Cardiac fibroblast (primary cell): ENCODE data around the gene BLM.

Source experiments
- DNase-seq, 2 donors: peaks; one replicate each; pipeline versions ENCODE4 v3.0.0 to v3.0.0-alpha.2; 2010; ENCODE audit warnings: low read depth in 2 of 2
- H3K4me3 ChIP-seq, 2 donors: replicated peaks in 1 of 2; 1 replicate in 1 of 2; 2 replicates in 1 of 2; pipeline ENCODE4 v1.5.1; 2011; ENCODE audit warnings: low read depth in 2 of 2, low read length in 2 of 2, mild to moderate bottlenecking in 2 of 2, moderate library complexity in 1 of 2
- TF ChIP-seq, protein P1 (sequence below): IDR thresholded peaks from one replicate; pipeline ENCODE4 v1.5.1; 2011; ENCODE audit warnings: low read depth, mild to moderate bottlenecking, low read length, inconsistent platforms

The BLM gene

DNA sequence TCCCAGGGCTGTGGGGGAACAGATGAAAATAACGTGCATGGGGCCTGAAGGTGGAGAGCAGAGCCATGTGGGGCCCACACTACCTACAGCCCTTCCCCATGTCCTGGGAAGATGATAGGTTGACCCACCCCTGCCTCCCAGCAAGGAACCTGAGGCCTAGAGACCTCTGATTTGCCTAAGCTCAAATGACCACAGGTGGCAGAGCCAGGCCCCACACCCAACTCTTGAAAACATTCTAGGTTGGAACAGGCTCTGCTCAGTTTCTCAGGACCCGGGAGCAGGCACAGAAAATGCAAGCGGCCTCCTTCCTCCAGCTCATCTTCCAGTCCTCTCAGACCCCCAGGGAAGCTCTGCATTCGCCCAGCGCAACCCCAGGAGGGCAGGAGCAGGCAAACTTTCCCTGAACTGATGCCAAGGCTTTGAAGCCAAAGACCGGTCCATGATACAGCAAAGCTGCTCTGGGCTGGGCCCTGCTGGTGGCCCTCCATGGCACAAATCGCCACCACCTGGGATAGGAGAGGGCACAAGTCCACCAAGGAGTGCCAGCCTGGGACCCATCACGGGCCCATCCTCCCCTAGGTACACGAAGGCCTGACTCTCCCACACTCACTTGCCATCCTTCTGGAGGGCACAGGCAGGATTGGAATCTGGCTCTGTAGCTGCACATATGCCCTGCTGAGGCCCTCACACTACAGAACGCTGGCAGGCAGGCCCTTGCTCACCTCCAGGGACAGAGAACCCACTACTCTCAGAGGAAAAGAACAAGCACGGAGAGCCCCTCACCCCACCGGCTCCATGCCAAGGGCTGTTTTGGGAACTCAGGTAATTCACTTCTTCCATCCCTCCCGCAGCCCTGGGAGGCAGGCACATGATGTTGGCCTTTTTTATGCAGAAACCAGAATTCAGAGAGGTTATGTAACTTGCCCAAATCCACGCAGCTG lies 100.2 kb downstream of the BLM start:
- DNase-seq = no peak
- TF ChIP-seq, protein P1, sequence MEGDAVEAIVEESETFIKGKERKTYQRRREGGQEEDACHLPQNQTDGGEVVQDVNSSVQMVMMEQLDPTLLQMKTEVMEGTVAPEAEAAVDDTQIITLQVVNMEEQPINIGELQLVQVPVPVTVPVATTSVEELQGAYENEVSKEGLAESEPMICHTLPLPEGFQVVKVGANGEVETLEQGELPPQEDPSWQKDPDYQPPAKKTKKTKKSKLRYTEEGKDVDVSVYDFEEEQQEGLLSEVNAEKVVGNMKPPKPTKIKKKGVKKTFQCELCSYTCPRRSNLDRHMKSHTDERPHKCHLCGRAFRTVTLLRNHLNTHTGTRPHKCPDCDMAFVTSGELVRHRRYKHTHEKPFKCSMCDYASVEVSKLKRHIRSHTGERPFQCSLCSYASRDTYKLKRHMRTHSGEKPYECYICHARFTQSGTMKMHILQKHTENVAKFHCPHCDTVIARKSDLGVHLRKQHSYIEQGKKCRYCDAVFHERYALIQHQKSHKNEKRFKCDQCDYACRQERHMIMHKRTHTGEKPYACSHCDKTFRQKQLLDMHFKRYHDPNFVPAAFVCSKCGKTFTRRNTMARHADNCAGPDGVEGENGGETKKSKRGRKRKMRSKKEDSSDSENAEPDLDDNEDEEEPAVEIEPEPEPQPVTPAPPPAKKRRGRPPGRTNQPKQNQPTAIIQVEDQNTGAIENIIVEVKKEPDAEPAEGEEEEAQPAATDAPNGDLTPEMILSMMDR = no peak
- H3K4me3 ChIP-seq = no peak overlapping the region

DNA sequence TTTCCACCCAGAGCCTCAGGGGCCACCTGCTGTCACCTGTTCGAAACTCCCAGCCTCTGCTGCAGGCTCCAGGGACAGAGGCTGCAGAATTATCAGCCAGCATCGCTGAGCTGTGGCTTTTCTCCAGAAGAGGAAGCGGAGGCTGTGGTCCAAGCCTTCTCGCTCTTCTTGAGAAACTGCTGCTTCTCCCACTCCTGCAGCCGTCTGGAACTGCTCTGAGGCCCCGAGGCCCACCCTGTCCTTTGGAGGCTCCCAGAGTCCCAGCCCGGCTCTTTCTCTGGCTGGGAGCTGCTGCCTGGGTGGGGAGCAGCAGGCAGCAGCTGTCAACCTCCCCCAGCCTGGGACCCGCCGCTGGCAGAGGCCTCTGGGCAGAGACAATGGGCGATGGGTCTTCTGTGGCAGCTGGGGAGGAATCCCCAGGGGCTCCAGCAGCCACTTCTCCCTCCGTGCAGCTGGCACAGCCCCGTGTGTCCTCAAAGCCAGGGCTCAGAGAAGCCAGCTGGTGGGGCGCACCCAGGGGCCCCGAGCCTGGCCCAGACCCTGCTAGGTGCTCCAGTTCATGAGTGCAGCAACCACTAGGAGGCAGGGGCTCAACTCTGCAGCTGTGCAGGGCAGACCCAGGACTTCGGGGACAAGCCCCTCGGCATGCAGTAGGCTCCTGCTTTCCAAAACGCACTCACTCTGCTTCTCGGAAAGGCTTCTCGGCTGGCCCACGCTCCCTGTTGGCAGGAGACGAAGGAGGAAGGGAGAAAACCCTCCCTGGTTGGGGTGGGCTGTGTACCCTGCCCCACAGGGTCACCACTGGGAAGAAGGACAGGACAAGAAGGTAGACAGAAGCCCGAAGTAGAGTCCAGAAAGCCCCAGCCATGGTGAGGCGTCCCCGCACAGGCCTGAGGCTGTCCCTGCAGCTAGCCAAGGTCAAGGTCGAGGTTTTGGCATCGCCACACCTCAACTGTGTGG lies 101.4 kb downstream of the BLM start:
- H3K4me3 ChIP-seq = no peak overlapping the region
- DNase-seq = no peak
- TF ChIP-seq, protein P1 = peak; percentile 19

DNA sequence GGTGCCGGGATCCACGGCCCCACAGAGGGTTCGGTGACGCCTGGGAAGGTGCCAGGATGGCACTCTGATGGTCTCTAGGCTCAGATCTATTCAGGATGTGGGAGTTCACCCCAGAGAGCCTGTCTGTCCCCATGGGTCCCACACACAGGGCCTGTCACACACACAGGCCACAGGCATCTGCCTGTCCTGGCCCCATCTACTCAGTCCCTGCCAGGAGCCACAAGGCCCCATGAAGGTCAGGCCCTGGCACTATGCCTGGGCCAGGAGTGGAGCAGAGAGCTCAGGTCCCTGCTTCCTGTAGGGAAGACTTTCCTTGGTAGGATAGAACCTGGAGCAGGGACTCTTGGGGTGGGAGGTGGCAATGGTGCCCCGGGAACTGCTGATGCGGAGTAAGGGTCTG lies 102.2 kb downstream of the BLM start:
- no peak overlapping the region for H3K4me3 ChIP-seq
- DNase-seq = no peak
- TF ChIP-seq, protein P1 = no peak

DNA sequence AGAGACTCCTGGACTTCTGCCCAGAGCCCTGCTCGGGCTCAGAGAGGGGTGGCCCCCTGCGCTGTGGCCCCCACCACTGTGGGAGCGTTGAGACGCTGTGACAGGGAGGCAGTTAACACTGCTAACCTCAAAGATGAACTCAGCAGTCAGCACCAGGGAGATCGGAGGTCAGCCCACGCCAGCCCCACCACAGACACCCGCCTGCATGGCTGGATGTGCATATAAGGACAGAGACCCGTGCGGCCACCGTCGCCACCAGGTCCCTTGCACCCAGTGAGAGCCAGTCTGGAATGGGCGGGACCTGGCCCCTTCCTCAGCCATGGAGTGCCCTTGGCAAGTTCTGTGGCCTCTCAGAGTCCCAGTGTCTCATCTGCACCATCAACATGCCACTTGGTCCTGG lies 102.7 kb downstream of the BLM start:
- no peak for DNase-seq
- no peak overlapping the region for H3K4me3 ChIP-seq
- TF ChIP-seq, protein P1 = no peak

DNA sequence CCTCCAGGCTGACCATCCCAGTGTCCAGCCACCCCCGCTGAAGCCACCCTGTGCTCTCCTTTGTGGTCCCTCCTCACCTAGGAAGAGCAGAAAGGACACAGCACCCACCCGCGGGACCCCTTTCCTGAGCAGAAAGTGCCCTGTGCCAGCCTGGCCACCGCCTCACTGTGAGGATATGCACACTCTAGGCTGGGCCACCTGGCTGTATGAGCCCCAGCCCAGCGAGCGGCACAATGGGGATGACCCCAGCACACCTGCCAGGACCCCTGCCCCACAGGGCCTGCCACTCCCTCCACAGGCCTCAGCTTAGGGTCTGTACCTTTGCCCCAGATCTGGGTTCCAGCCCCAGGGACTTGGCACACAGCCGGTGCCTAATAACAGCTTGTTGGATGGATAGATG lies 103.3 kb downstream of the BLM start:
- TF ChIP-seq, protein P1 = no peak
- no peak for DNase-seq
- no peak overlapping the region for H3K4me3 ChIP-seq

DNA sequence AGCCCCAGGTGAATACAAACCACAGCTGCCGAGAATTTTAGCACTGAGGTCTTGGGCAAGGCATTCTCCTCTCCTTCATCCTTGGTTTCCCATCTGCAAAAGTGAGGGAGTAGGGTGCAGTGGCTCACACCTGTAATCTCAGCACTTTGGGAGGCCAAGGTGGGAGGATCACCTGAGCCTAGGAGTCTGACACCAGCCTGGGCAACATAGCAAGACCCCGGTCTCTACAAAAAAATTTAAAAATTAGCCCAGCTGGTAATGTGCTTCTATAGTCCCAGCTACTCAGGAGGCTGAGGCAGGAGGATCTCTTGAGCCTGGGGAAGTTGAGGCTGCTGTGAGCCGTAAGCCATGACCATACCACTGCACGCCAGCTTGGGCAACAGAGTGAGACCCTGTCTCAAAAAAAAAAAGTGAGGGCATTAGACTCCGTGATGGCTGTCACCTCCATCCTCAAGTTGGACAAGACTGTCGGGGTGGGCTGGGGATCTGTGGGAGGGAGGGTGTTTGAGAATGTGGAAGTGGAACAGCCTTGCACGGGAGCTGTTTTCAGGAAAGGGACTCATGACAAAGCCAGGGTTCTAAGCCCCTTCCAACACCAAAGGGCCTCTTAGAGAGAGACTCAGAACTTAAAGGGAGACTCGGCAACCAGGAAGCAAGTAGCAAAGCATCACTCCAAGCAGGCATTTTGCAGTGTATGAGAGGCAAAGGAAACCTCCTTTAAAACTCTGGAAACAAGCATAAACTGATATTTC lies 105.2 kb downstream of the BLM start:
- TF ChIP-seq, protein P1 = no peak
- H3K4me3 ChIP-seq = no peak overlapping the region

More for the DNA sequence above, 105.2 kb downstream of the BLM start:
- DNase-seq = no peak
